Measurements from ENCODE around the gene BRD2. TPM values are rescaled to one million over a fixed set of nuclear protein-coding genes. Genes with fewer than 3 reads are reported as not detected.
A peak's percentile ranks its signal among the peaks of the same experiment; 100 is the strongest.

The BRD2 gene
- total RNA-seq, 1 donor from 2014 or later = 140 TPM

- Histone ChIP-seq H3K9me3 (no peaks in the 10 kb centered on the region), H3K27ac (peak overlapping the region; percentile 98 to 99), H3K4me3 (peak overlapping the region; percentile 70 to 95), H3K4me1 (peaks cover 2 to 26% of the 10 kb centered on the region in 2 donors), H3K27me3 (no peaks in the 10 kb centered on the region), H3K36me3 (peaks cover 23 to 37% of the 10 kb centered on the region in 2 donors)
- intact Hi-C loops (cut with DNase I) = loop anchor here (5.0 to 10.0 kb wide), 5 partner anchors 231 to 1429 kb away; partner anchors contain the start of genes CUTA, DDX39B, HSD17B8 and HSPA1A
- no peak for DNase-seq (ENCODE audit: low spot score in 2 of 2)
- TF ChIP-seq CTCF (IDR thresholded peaks at IDR 0.05) = no peak
Measured at GRCh38 chr6:32971242-32971580, 2.8 kb downstream of the BRD2 start.

GRCh38 chr6:32971581-32972352, 3.4 kb downstream of the BRD2 start:
- Histone ChIP-seq H3K4me3 (peak overlapping the region; percentile 86 to 95), H3K27ac (peak overlapping the region; percentile 98 to 99), H3K9me3 (no peaks in the 10 kb centered on the region), H3K36me3 (peaks cover 29 to 43% of the 10 kb centered on the region in 2 donors), H3K4me1 (peaks cover 3 to 26% of the 10 kb centered on the region in 2 donors), H3K27me3 (no peaks in the 10 kb centered on the region)
- TF ChIP-seq CTCF (IDR thresholded peaks at IDR 0.05) = peak in 1 of 3 experiments; percentile 19
- DNase-seq (ENCODE audit: low spot score in 2 of 2) = peak; percentile 99 to 100
- intact Hi-C loops (cut with DNase I) = loop anchor here (2.0 to 10.0 kb wide), 8 partner anchors 31 to 1429 kb away; partner anchors contain the start of genes CUTA, DDX39B, HLA-DMB and HSD17B8

- Histone ChIP-seq H3K27me3 (no peaks in the 10 kb centered on the region), H3K4me3 (peak overlapping the region; percentile 86 to 95), H3K9me3 (no peaks in the 10 kb centered on the region), H3K27ac (peak overlapping the region; percentile 46 to 70), H3K4me1 (peaks cover 3 to 25% of the 10 kb centered on the region in 2 donors), H3K36me3 (peaks cover 36 to 50% of the 10 kb centered on the region in 2 donors)
- DNase-seq (ENCODE audit: low spot score in 2 of 2) = no peak
- intact Hi-C loops (cut with DNase I) = loop anchor here (2.0 to 10.0 kb wide), 8 partner anchors 32 to 1430 kb away; partner anchors contain the start of genes CUTA, DDX39B, HLA-DMB and HSD17B8
- TF ChIP-seq CTCF (IDR thresholded peaks at IDR 0.05) = no peak
Measured at GRCh38 chr6:32972353-32973143, 4.2 kb downstream of the BRD2 start.

- Histone ChIP-seq H3K4me1 (peaks cover 3 to 28% of the 10 kb centered on the region in 2 donors), H3K4me3 (peak overlapping the region; percentile 86 to 95), H3K27ac (peak overlapping the region; percentile 46 to 70), H3K36me3 (peaks cover 45 to 59% of the 10 kb centered on the region in 2 donors), H3K9me3 (no peaks in the 10 kb centered on the region), H3K27me3 (no peaks in the 10 kb centered on the region)
- DNase-seq (ENCODE audit: low spot score in 2 of 2) = no peak
- intact Hi-C loops (cut with DNase I) = loop anchor here (2.0 to 10.0 kb wide), 8 partner anchors 33 to 1431 kb away; partner anchors contain the start of genes CUTA, DDX39B, HLA-DMB and HSD17B8
- TF ChIP-seq CTCF (IDR thresholded peaks at IDR 0.05) = no peak
Measured at GRCh38 chr6:32973144-32974015, 5.0 kb downstream of the BRD2 start.

GRCh38 chr6:32974016-32974333, 5.6 kb downstream of the BRD2 start:
- Histone ChIP-seq H3K36me3 (peaks cover 51 to 65% of the 10 kb centered on the region in 2 donors), H3K27ac (peak overlapping the region in 1 of 2 donors; percentile 70), H3K4me3 (peak overlapping the region; percentile 86 to 95), H3K27me3 (no peaks in the 10 kb centered on the region), H3K4me1 (peaks cover 3 to 28% of the 10 kb centered on the region in 2 donors), H3K9me3 (no peaks in the 10 kb centered on the region)
- intact Hi-C loops (cut with DNase I) = loop anchor here (5.0 to 10.0 kb wide), 5 partner anchors 228 to 1432 kb away; partner anchors contain the start of genes CUTA, DDX39B, HSD17B8 and HSPA1A
- no peak for TF ChIP-seq CTCF (IDR thresholded peaks at IDR 0.05)
- DNase-seq (ENCODE audit: low spot score in 2 of 2) = no peak
